Measurements from ENCODE around the gene NRXN3.

- TF ChIP-seq HDGF (IDR thresholded peaks at IDR 0.05; ENCODE audit: borderline replicate concordance) (no peak), ELF4 (IDR thresholded peaks at IDR 0.05) (no peak), BHLHE40 (IDR thresholded peaks at IDR 0.05; ENCODE audit: borderline replicate concordance) (no peak), SP1 (IDR thresholded peaks at IDR 0.05) (no peak), FOXK2 (IDR thresholded peaks at IDR 0.05) (no peak), SUZ12 (IDR thresholded peaks at IDR 0.05) (no peak), ARNT (IDR thresholded peaks at IDR 0.05) (no peak), PKNOX1 (IDR thresholded peaks at IDR 0.05) (no peak), FOXM1 (IDR thresholded peaks at IDR 0.05; ENCODE audit: borderline replicate concordance) (no peak), L3MBTL2 (conservative IDR thresholded peaks at IDR 0.05) (no peak), FOXA1 (IDR thresholded peaks at IDR 0.05) (no peak), ZNF384 (IDR thresholded peaks at IDR 0.05) (no peak), NFRKB (IDR thresholded peaks at IDR 0.05) (no peak)
Measured at GRCh38 chr14:79333198-79333546, 1163.0 kb downstream of the NRXN3 start.

Measured in HEK293T (cell line).